T follicular helper cell (primary cell): Measurements from ENCODE around the gene TBL1XR1.
"Not testable (repeated sequence)": the region's sequence is repeated elsewhere in the genome, so short reads cannot be mapped to it uniquely, and the experiment has no call there.

Source experiments
- DNase-seq: peaks from one replicate; pipeline ENCODE4 v3.0.0-alpha.2; 2020; ENCODE audit warnings: low read depth

TBL1XR1 gene

GRCh38 chr3:177026505-177027277 lies 170.6 kb downstream of the TBL1XR1 start:
- no peak for DNase-seq

- DNase-seq = no peak
These were observed 181.4 kb downstream of the TBL1XR1 start for GRCh38 chr3:177015881-177016280.

- no peak for DNase-seq
These were observed 183.5 kb downstream of the TBL1XR1 start for GRCh38 chr3:177013681-177014280.

- DNase-seq = no peak
These were observed 191.4 kb downstream of the TBL1XR1 start for GRCh38 chr3:177005718-177006405.

GRCh38 chr3:177000159-177000558 lies 197.1 kb downstream of the TBL1XR1 start:
- DNase-seq = not testable (repeated sequence)

- DNase-seq = no peak
These were observed 201.3 kb downstream of the TBL1XR1 start for GRCh38 chr3:176995946-176996345.

- DNase-seq = no peak
These were observed 202.1 kb downstream of the TBL1XR1 start for GRCh38 chr3:176994891-176995781.

- DNase-seq = no peak
These were observed 202.9 kb downstream of the TBL1XR1 start for GRCh38 chr3:176994393-176994792.

- DNase-seq = no peak
These were observed 204.3 kb downstream of the TBL1XR1 start for GRCh38 chr3:176992978-176993377.

GRCh38 chr3:176992565-176992964 lies 204.7 kb downstream of the TBL1XR1 start:
- no peak for DNase-seq

- no peak for DNase-seq
These were observed 208.5 kb downstream of the TBL1XR1 start for GRCh38 chr3:176988795-176989194.

- no peak for DNase-seq
These were observed 209.2 kb downstream of the TBL1XR1 start for GRCh38 chr3:176987901-176988650.

- no peak for DNase-seq
These were observed 218.8 kb downstream of the TBL1XR1 start for GRCh38 chr3:176978441-176978840.

- DNase-seq = no peak
These were observed 220.0 kb downstream of the TBL1XR1 start for GRCh38 chr3:176977331-176977730.

- DNase-seq = no peak
These were observed 220.7 kb downstream of the TBL1XR1 start for GRCh38 chr3:176976586-176976985.

- DNase-seq = no peak
These were observed 223.0 kb downstream of the TBL1XR1 start for GRCh38 chr3:176974279-176974678.

- DNase-seq = no peak
These were observed 225.6 kb downstream of the TBL1XR1 start for GRCh38 chr3:176971613-176972174.

- no peak for DNase-seq
These were observed 226.5 kb downstream of the TBL1XR1 start for GRCh38 chr3:176970770-176971169.

GRCh38 chr3:176969506-176969905 lies 227.8 kb downstream of the TBL1XR1 start:
- DNase-seq = no peak
